A549 (cell line): ENCODE measurements around the gene SLC4A3.

Experiments
- E2F6 ChIP-seq: IDR thresholded peaks from 2 replicates; pipeline ENCODE4 v1.6.1; 2012; ENCODE audit warnings: low read depth, borderline replicate concordance
- JUNB ChIP-seq: fragments of >200 bp; sonication (Bioruptor Twin); formaldehyde crosslinking; IDR thresholded peaks from 2 replicates; pipeline ENCODE4 v1.6.1; 2016
- POLR2A ChIP-seq: IDR thresholded peaks from 2 replicates; pipeline ENCODE4 v1.6.1; 2012; ENCODE audit warnings: mild to moderate bottlenecking, low read length
- TF ChIP-seq, protein P1 (sequence below): fragments of >200 bp; sonication (Bioruptor Twin); formaldehyde crosslinking; IDR thresholded peaks from 3 replicates; pipeline ENCODE4 v1.5.1; 2016
- TF ChIP-seq, protein P2 (sequence below): fragments of 450-650 bp; IDR thresholded peaks from 2 replicates; pipeline ENCODE4 v1.6.1; 2014; ENCODE audit warnings: antibody characterized with exemption

DNA sequence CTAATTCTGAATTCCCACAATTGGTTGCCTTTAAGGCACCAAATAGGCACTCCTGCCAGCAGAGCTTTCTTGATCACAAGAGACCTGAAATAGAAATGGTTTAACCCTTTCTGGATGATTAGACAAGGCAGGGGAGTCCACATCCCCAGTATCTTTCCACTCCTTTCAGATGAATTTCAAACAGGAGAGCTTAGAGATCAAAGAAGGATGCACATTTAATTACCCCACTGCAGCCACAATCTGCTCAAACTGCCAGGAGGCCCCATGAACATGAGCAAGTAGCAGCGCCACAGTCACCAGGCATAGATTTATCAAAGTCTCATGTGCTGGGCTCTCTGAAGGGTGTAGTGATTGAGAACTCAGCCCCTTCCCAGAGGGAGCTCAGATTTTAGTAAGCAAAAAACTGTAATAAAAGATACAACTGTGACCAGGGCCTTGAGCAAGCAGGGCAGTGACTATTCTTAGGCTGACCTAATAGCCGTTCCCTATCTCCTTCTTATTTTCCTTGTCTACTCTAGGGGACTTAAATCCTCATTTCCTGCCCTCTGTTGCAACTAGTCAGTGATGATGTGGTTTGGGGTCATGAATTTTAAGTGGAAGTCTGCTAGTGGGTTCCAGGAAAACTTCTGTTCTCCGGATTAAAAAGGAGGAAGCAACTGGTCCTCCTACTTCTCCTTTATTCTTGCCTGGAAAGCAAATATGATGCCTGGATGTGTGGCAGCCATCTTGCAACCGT lies 53.7 kb downstream of the SLC4A3 start:
- TF ChIP-seq E2F6 (no peak), POLR2A (no peak), JUNB (no peak)
- TF ChIP-seq, protein P1, sequence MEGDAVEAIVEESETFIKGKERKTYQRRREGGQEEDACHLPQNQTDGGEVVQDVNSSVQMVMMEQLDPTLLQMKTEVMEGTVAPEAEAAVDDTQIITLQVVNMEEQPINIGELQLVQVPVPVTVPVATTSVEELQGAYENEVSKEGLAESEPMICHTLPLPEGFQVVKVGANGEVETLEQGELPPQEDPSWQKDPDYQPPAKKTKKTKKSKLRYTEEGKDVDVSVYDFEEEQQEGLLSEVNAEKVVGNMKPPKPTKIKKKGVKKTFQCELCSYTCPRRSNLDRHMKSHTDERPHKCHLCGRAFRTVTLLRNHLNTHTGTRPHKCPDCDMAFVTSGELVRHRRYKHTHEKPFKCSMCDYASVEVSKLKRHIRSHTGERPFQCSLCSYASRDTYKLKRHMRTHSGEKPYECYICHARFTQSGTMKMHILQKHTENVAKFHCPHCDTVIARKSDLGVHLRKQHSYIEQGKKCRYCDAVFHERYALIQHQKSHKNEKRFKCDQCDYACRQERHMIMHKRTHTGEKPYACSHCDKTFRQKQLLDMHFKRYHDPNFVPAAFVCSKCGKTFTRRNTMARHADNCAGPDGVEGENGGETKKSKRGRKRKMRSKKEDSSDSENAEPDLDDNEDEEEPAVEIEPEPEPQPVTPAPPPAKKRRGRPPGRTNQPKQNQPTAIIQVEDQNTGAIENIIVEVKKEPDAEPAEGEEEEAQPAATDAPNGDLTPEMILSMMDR = no peak
- TF ChIP-seq, protein P2, sequence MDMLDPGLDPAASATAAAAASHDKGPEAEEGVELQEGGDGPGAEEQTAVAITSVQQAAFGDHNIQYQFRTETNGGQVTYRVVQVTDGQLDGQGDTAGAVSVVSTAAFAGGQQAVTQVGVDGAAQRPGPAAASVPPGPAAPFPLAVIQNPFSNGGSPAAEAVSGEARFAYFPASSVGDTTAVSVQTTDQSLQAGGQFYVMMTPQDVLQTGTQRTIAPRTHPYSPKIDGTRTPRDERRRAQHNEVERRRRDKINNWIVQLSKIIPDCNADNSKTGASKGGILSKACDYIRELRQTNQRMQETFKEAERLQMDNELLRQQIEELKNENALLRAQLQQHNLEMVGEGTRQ = no peak
